Glomerular endothelial cell (primary cell): Measurements from ENCODE around the gene EPB41L5. TPM values are rescaled to one million over a fixed set of nuclear protein-coding genes. Genes with fewer than 3 reads are reported as not detected.
"Not testable (repeated sequence)": the region's sequence is repeated elsewhere in the genome, so short reads cannot be mapped to it uniquely, and the experiment has no call there.

Experiments
- DNase-seq: peaks from one replicate; pipeline ENCODE4 v3.0.0-alpha.2; 2011; ENCODE audit warnings: low read depth, low spot score; ENCODE audit errors: extremely low read depth
- total RNA-seq: library from RNA; depleted of rRNA; stranded (reverse); fragments of >200 nt; gene quantifications from 2 replicates; pipeline ENCODE4 v1.2.3, GENCODE V29; 2015

Gene EPB41L5
- total RNA-seq, 1 donor from 2014 or later = 17.3 TPM

DNA sequence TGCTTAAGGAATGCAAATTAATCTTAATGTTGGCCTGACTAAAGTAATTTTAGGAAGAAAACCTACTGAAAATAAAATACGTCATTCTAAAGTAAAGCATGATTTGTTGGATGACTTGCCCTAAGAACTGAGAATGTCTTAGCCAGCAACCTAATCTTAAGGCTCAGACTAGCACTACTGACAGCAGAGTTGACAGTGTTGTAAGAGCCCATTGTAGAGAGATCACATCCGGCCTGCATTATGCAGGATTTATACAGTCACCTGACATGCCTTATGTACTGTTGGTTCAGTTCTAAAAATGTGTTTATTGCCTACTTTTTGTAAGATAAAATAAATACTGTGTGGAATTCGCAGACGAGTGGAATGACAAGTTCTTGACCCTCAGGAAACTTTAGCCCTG is 128.0 kb downstream of the EPB41L5 start:
- DNase-seq = no peak

DNA sequence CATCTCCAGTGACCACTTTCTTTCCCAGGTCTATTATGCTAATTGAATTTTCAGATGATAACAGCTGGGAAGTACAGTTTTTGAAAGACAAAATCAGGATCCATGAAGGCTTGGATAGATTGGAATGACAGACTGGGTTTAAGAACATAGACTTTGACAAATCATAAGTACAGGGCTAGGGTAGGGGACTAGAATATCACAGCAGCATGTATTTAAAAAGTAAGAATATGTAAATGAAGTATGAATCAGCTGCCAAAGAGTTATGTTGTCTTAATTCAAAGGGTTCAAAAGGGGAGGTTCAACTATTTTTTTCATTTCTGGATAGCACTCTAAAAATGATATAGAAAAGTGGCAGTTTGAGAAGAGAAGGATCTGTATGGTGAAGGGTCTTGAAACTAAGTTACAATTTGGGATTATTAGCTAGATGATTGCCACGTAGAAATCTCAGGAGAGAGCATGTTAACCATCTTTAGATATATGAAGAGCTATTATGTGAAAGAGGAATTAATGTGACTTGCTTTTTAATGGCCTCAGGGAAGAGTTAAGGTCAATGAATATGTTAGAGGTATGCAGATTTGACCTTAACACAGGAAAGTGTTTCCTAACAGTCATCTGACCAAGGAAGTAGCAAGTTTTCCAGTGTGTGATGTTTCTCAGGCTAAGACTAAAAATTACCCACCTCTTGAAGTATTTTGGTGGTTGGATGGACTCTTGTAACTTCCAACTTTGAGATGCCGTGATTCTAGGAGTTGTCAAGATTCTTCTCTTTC is 128.6 kb downstream of the EPB41L5 start:
- DNase-seq = no peak

- no peak for DNase-seq
These were observed 129.8 kb downstream of the EPB41L5 start for GRCh38 chr2:120142528-120143219.

- DNase-seq = no peak
These were observed 135.4 kb downstream of the EPB41L5 start for GRCh38 chr2:120148229-120148628.

DNA sequence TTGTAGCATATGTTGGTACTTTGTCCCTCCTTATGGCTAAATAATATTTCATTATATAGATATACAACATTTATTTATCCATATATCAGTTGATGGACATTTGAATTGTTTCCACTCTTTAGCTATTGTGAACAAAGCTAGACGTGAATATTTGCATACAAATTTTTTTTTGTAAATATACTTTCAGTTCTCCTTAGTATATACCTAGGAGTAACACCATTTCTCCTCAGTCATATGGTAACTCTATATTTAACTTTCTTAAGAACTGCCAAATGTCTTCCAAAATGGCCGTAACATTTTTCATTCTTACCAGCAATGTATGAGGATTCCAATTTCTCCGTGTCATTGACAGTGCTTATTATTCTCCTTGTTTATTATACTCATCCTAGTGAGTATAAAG is 135.8 kb downstream of the EPB41L5 start:
- DNase-seq = no peak

DNA sequence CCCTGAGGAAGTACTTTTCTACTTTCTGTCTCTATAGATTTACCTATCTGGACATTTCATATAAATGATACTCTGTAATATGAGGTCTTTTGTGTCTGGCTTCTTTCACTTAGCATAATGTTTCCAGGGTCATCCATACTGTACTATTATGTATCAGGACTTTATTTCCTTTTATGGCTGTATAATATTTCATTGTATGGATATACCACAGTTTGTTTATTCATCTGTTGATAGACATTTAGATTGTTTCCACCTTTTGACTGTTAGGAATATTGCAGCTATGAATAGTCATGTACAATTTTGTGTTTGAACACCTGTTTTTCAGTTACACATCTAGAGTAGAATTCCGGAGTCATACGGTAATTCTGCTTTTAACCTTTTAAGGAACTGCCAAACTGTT is 136.5 kb downstream of the EPB41L5 start:
- DNase-seq = no peak

GRCh38 chr2:120150040-120150482 is 137.2 kb downstream of the EPB41L5 start:
- DNase-seq = no peak

DNA sequence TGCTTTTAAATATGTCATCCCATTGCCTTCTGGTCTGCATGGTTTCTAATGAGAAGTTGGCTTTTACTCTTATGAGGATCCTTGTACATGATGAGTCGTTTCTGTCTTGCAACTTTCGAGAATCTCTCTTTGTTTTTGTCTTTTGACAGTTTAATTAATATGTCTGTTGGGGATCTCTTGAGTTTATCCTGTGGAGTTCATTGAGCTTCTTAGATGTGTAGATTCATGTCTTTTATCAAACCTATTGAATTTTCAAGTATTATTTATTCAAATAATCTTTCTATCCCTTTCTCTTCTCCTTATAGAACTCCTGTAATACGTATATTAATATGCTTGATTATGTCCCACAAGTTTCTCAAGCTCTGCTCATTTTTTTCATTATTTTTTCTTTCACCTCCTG is 142.4 kb downstream of the EPB41L5 start:
- no peak for DNase-seq

- DNase-seq = not testable (repeated sequence)
These were observed 145.8 kb downstream of the EPB41L5 start for GRCh38 chr2:120158658-120159057.

GRCh38 chr2:120161190-120161589 is 148.3 kb downstream of the EPB41L5 start:
- no peak for DNase-seq

DNA sequence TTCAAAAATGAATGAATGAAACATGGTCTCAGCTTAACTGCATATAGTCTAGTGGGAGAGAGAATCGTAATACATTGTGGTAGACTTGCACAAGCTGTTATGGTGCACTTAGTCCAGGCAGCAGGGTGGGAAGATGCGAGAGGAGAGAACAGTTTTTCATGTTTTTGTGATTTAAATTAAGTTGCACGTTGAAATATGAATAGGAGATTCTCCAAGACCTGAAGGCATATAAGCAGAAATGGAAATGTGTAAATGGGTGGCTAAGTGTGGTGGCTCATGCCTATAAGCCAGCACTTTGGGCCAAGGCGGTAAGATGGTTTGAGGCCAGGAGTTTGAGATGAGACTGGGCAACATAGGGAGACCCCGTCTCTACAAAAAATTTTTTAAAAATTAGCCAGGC is 149.8 kb downstream of the EPB41L5 start:
- DNase-seq = no peak

GRCh38 chr2:120167272-120167671 is 154.4 kb downstream of the EPB41L5 start:
- no peak for DNase-seq

GRCh38 chr2:120169020-120169419 is 156.1 kb downstream of the EPB41L5 start:
- DNase-seq = no peak

DNA sequence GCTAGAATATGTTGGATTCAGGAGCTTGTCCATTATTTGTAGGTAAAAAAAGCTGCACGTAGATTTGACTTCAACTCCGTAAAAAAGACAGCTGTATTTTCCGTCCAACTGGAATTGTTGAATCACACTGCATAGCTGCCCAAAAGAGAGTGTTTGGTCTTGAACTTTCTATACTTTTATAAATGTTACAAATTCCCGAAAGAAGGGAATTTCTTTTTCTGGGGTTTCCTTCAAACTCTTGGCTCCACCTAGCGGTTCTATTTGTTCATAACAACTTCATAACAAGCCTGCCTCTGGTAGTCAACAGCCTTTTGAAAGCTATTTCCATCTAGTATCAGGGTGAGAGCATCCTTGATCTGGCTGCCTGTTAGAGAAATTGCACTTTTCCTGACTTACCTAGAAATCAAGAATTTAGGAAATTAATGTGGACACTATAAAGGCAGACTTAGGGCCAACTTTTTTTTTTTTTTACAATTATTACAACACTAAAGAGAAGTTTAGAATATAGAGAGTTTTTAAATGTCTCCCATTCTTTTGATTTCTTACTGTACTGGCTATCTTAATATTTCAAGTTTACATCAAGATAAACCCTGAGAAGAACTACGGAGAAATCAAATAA is 162.2 kb downstream of the EPB41L5 start:
- peak; percentile 52 for DNase-seq

DNA sequence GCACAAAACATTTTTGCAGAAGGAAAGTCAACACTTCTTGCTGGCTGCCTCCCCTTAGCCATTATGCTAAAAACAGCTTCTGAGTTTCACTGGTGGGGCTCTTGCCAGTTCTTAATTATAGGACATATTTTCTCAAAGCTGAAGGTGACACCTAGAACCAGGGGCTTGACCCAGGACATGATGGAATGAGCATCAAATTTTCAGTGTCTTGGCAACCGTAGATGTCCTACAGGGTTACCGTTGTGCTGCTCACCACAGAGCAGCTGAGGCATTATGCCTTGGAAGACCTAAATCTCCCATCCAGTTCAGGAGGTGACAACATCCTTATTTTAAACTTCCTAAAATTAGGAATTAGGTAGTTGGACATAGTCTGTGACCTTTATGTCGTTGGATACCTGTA is 163.6 kb downstream of the EPB41L5 start:
- no peak for DNase-seq

DNA sequence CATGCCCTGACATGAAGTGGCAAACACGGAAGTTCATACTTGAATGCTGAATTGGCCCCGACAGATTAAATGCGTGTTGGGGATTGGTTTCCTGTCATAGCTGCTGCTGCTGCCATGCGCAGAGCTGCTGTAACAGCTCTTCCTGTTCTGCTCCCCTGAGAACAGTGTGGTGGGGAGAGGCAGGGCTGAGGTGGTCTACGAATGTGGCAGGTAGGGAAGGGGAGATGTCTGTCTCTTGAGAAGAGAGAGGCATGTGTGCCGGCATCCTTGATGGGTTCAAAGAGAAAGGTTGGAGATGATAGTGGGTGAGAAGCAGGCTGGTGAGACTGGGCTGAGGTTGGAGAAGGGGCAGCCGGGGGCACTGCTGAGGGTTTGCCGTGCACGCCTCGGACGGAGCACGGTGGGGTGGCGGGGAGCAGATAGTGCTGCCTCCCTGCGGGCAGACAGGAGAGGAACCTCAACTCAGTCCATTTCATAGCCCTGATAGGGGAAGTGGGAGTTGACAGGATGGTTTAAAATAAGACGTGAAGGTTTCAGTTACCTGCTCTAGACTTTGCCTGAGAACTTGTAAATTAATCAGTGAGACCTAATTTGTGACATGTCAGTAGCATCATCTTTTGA is 164.2 kb downstream of the EPB41L5 start:
- no peak for DNase-seq

- DNase-seq = no peak
These were observed 165.1 kb downstream of the EPB41L5 start for GRCh38 chr2:120177973-120178372.

- no peak for DNase-seq
These were observed 166.5 kb downstream of the EPB41L5 start for GRCh38 chr2:120179396-120179795.

GRCh38 chr2:120180066-120180465 is 167.2 kb downstream of the EPB41L5 start:
- DNase-seq = no peak

GRCh38 chr2:120182019-120182560 is 169.2 kb downstream of the EPB41L5 start:
- DNase-seq = no peak

- DNase-seq = no peak
These were observed 176.3 kb downstream of the EPB41L5 start for GRCh38 chr2:120189189-120189588.
